Osteocyte (in vitro differentiated cells): ENCODE measurements around the gene DMD. TPM values are rescaled to one million over a fixed set of nuclear protein-coding genes. Genes with fewer than 3 reads are reported as not detected.

Source experiments
- DNase-seq: peaks from one replicate; pipeline ENCODE4 v3.0.0; 2021; ENCODE audit warnings: mixed read lengths; ENCODE audit not compliant: unreplicated experiment; ENCODE audit errors: extremely low spot score
- H3K27ac Mint-ChIP-seq: one replicate; pipeline ENCODE4 v1.8.0; 2021; ENCODE audit warnings: mild to moderate bottlenecking, mixed read lengths; ENCODE audit not compliant: unreplicated experiment
- H3K27me3 Mint-ChIP-seq: one replicate; pipeline ENCODE4 v1.8.0; 2021; ENCODE audit warnings: mixed read lengths; ENCODE audit not compliant: unreplicated experiment
- H3K36me3 Mint-ChIP-seq: one replicate; pipeline ENCODE4 v1.8.0; 2021; ENCODE audit warnings: mixed read lengths; ENCODE audit not compliant: unreplicated experiment
- H3K4me1 Mint-ChIP-seq: one replicate; pipeline ENCODE4 v1.8.0; 2021; ENCODE audit warnings: mixed read lengths; ENCODE audit not compliant: unreplicated experiment
- H3K4me3 Mint-ChIP-seq: one replicate; pipeline ENCODE4 v1.8.0; 2021; ENCODE audit warnings: mild to moderate bottlenecking, moderate library complexity, mixed read lengths; ENCODE audit not compliant: unreplicated experiment
- H3K9me3 Mint-ChIP-seq: one replicate; pipeline ENCODE4 v1.8.0; 2021; ENCODE audit warnings: mixed read lengths; ENCODE audit not compliant: unreplicated experiment
- CTCF ChIP-seq: fragments of 200-600 bp; sonication (generic); IDR thresholded peaks from 2 replicates; pipeline ENCODE4 v1.5.0; 2021; ENCODE audit warnings: antibody characterized with exemption, mild to moderate bottlenecking, moderate library complexity
- total RNA-seq: library from RNA; stranded (reverse); gene quantifications from 2 replicates; pipeline ENCODE4 v1.2.1, GENCODE V29; 2021

Gene DMD
- total RNA-seq, 1 donor from 2014 or later, result 317 TPM

GRCh38 chrX:32894679-32895078 is 316.7 kb downstream of the DMD start:
- no peak for DNase-seq
- H3K27me3 Mint-ChIP-seq, result no peaks in the 10 kb centered on the region
- no peak overlapping the region for H3K27ac Mint-ChIP-seq
- H3K9me3 Mint-ChIP-seq, result peaks cover 9% of the 10 kb centered on the region
- H3K4me1 Mint-ChIP-seq, result no peaks in the 10 kb centered on the region
- TF ChIP-seq CTCF, result no peak
- no peak overlapping the region for H3K4me3 Mint-ChIP-seq
- no peaks in the 10 kb centered on the region for H3K36me3 Mint-ChIP-seq

GRCh38 chrX:32893751-32894150 is 317.6 kb downstream of the DMD start:
- no peak for DNase-seq
- TF ChIP-seq CTCF, result no peak
- peaks cover 9% of the 10 kb centered on the region for H3K9me3 Mint-ChIP-seq
- H3K36me3 Mint-ChIP-seq, result no peaks in the 10 kb centered on the region
- H3K4me1 Mint-ChIP-seq, result no peaks in the 10 kb centered on the region
- H3K27me3 Mint-ChIP-seq, result no peaks in the 10 kb centered on the region
- no peak overlapping the region for H3K27ac Mint-ChIP-seq
- no peak overlapping the region for H3K4me3 Mint-ChIP-seq

GRCh38 chrX:32877592-32877991 is 333.8 kb downstream of the DMD start:
- no peak for DNase-seq

GRCh38 chrX:32874839-32875238 is 336.5 kb downstream of the DMD start:
- no peaks in the 10 kb centered on the region for H3K36me3 Mint-ChIP-seq
- H3K27me3 Mint-ChIP-seq, result no peaks in the 10 kb centered on the region

More at GRCh38 chrX:32877592-32877991, 333.8 kb downstream of the DMD start:
- no peak for TF ChIP-seq CTCF
- H3K36me3 Mint-ChIP-seq, result no peaks in the 10 kb centered on the region
- H3K4me1 Mint-ChIP-seq, result no peaks in the 10 kb centered on the region
- H3K9me3 Mint-ChIP-seq, result no peaks in the 10 kb centered on the region
- no peak overlapping the region for H3K27ac Mint-ChIP-seq
- H3K27me3 Mint-ChIP-seq, result no peaks in the 10 kb centered on the region
- no peak overlapping the region for H3K4me3 Mint-ChIP-seq

GRCh38 chrX:32873786-32874185 is 337.6 kb downstream of the DMD start:
- Mint-ChIP-seq H3K27ac (no peak overlapping the region), H3K27me3 (no peaks in the 10 kb centered on the region), H3K4me1 (no peaks in the 10 kb centered on the region), H3K4me3 (no peak overlapping the region), H3K9me3 (peaks cover 13% of the 10 kb centered on the region), H3K36me3 (no peaks in the 10 kb centered on the region)
- TF ChIP-seq CTCF, result no peak
- DNase-seq, result no peak

More at GRCh38 chrX:32874839-32875238, 336.5 kb downstream of the DMD start:
- DNase-seq, result no peak
- Mint-ChIP-seq H3K4me1 (no peaks in the 10 kb centered on the region), H3K27ac (no peak overlapping the region), H3K9me3 (peaks cover 8% of the 10 kb centered on the region), H3K4me3 (no peak overlapping the region)
- TF ChIP-seq CTCF, result no peak
